ENCODE measurements around the gene LIMK2.

LIMK2 gene

GRCh38 chr22:31268281-31268680, 56.2 kb downstream of the LIMK2 start:
- TF ChIP-seq, protein P1, sequence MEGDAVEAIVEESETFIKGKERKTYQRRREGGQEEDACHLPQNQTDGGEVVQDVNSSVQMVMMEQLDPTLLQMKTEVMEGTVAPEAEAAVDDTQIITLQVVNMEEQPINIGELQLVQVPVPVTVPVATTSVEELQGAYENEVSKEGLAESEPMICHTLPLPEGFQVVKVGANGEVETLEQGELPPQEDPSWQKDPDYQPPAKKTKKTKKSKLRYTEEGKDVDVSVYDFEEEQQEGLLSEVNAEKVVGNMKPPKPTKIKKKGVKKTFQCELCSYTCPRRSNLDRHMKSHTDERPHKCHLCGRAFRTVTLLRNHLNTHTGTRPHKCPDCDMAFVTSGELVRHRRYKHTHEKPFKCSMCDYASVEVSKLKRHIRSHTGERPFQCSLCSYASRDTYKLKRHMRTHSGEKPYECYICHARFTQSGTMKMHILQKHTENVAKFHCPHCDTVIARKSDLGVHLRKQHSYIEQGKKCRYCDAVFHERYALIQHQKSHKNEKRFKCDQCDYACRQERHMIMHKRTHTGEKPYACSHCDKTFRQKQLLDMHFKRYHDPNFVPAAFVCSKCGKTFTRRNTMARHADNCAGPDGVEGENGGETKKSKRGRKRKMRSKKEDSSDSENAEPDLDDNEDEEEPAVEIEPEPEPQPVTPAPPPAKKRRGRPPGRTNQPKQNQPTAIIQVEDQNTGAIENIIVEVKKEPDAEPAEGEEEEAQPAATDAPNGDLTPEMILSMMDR (IDR thresholded peaks at IDR 0.05; ENCODE audit: low read depth, low read length, missing control alignments), result no peak
- no peak overlapping the region for H3K4me3 ChIP-seq (replicated peaks; ENCODE audit: low read depth, low read length)
- no peak for DNase-seq (ENCODE audit: extremely low read depth, low read depth)

DNA sequence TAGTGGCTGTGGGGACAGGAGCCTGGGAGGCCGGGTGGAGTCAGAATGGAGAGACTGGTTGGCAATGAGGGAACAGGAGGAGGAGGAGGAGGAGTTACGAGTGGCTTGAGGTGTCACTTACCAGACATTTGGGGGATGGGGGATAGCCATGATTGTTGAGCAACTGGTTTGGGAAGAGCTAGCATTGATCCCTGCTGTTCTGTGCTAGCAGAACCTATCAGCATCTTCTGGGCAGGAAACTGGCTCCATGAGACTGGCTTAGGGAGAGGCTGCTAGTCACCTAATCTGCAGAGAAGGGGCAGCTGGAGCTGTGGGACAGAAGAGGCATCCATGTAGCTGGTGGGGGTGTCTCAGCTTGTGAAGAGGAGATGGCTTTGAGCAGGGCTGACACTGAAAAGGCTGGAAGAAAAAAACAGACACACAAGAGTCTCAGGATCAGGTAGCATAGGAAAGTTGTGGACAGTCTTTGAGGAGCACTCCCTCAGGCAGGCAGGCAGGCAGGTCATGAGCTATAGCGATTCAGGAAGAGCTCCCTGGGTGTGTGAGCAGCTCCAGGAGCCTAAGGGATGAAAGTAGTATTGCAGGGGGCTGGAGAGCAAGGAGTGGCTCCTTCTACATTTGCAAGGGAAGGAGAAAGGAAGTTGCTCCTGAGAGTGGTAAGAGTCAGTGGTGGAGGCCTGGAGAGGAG, 57.9 kb downstream of the LIMK2 start:
- TF ChIP-seq, protein P1 (IDR thresholded peaks at IDR 0.05; ENCODE audit: low read depth, low read length, missing control alignments), result no peak
- no peak overlapping the region for H3K4me3 ChIP-seq (replicated peaks; ENCODE audit: low read depth, low read length)
- no peak for DNase-seq (ENCODE audit: extremely low read depth, low read depth)

GRCh38 chr22:31271026-31271425, 58.9 kb downstream of the LIMK2 start:
- TF ChIP-seq, protein P1 (IDR thresholded peaks at IDR 0.05; ENCODE audit: low read depth, low read length, missing control alignments), result no peak

DNA sequence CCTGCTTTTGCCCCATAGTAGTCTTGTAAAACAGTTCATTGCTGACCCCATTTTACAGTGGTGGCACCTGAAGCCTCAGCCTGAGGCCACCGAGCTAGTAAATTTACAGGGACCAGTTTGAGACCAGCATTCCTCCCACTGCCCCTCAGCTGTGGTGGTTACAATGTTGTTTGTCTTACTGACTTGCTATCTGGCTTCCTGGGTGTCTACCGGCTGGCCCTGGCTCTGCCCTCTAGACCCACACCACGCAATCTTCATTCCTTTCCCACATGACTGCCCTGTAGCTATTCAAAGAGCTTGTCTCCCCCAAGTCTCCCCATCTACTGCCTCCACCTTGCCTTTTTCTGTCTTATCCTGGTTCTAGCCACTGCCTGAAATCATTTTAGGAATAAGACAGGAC, 59.4 kb downstream of the LIMK2 start:
- no peak for DNase-seq (ENCODE audit: extremely low read depth, low read depth)
- H3K4me3 ChIP-seq (replicated peaks; ENCODE audit: low read depth, low read length), result no peak overlapping the region
- TF ChIP-seq, protein P1 (IDR thresholded peaks at IDR 0.05; ENCODE audit: low read depth, low read length, missing control alignments), result no peak

More at GRCh38 chr22:31271026-31271425, 58.9 kb downstream of the LIMK2 start:
- H3K4me3 ChIP-seq (replicated peaks; ENCODE audit: low read depth, low read length), result no peak overlapping the region
- no peak for DNase-seq (ENCODE audit: extremely low read depth, low read depth)

DNA sequence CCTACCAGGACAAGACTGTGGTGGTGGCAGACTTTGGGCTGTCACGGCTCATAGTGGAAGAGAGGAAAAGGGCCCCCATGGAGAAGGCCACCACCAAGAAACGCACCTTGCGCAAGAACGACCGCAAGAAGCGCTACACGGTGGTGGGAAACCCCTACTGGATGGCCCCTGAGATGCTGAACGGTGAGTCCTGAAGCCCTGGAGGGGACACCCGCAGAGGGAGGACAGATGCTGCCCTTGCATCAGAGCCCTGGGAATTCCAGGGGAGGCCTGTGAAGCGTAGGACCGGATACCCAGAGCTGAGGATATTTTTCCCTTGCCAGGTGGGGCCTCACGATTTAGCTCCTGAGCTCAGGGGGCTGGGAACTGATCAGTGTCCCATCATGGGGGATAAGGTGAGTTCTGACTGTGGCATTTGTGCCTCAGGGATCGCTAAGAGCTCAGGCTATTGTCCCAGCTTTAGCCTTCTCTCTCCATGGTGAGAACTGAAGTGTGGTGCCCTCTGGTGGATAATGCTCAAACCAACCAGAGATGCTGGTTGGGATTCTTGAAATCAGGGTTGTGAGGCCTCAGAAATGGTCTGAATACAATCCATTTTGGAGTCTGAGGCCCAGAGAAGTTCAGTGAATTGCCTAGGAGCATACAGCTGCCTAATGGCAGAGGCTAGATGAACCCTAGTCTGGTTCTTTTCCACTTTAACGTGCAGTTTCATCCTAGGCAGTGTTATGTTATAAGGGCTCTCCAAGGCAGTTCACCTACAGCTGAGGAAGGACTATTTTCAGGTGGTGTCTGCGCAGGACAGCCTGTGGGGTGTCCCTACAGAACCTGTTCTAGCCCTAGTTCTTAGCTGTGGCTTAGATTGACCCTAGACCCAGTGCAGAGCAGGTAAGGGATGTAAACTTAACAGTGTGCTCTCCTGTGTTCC, 60.7 kb downstream of the LIMK2 start:
- DNase-seq (ENCODE audit: extremely low read depth, low read depth), result peak; percentile 30
- no peak overlapping the region for H3K4me3 ChIP-seq (replicated peaks; ENCODE audit: low read depth, low read length)
- TF ChIP-seq, protein P1 (IDR thresholded peaks at IDR 0.05; ENCODE audit: low read depth, low read length, missing control alignments), result peak; percentile 86

DNA sequence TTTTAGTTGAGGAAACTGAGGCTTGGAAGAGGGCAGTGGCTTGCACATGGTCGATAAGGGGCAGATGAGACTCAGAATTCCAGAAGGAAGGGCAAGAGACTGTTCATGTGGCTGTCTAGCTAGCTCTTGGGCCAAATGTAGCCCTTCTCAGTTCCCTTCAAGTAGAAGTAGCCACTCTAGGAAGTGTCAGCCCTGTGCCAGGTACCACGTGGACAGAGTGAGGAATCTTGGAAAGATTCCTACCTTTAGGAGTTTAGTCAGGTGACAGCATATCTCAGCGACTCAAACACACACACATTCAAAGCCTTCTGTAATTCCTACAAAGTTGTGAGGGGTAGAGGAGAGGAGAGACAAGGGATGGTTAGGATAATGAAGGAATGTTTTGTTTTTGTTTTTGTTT, 61.9 kb downstream of the LIMK2 start:
- TF ChIP-seq, protein P1 (IDR thresholded peaks at IDR 0.05; ENCODE audit: low read depth, low read length, missing control alignments), result no peak
- DNase-seq (ENCODE audit: extremely low read depth, low read depth), result no peak

More for the DNA sequence above, 61.9 kb downstream of the LIMK2 start:
- H3K4me3 ChIP-seq (replicated peaks; ENCODE audit: low read depth, low read length), result no peak overlapping the region

Measured in HFF-Myc (cell line).